GM18858 (cell line): ENCODE data around the gene SLK.

Experiments used
- ATAC-seq: cut with Tn5 transposase; IDR thresholded peaks from one replicate; pipeline ENCODE4 v1.9.1; 2021; ENCODE audit not compliant: unreplicated experiment

The SLK gene

GRCh38 chr10:104031631-104032030 is 64.7 kb downstream of the SLK start:
- ATAC-seq, result no peak

- ATAC-seq, result no peak
Observed at GRCh38 chr10:104032144-104032775, 65.3 kb downstream of the SLK start.

DNA sequence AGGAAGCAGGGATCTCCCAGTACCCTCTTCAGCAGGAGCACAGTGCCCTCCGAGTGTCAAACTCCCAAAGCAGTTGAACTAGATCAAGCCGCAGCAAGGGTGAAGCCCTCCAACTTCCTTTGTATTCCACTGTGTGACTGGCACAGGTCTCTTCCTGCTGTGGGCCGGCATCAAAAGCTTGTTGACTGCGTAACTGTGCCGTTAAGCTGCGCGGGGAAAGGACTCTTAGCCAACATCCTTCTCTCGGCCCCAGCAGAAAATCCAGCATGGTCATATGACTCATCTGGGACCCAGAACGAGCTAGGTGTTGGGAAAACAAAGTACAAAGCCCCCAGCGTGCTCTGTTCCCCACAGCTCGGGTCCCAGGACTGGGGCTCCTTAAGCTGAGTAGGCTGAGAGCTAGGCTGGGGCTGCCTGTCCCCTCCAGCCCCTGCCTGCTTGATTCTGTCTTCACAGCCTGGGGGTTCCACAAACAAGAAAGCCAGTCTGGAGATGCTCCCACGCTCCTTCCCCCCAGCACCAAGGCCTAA is 66.5 kb downstream of the SLK start:
- no peak for ATAC-seq

GRCh38 chr10:104033966-104034365 is 67.0 kb downstream of the SLK start:
- ATAC-seq, result no peak

DNA sequence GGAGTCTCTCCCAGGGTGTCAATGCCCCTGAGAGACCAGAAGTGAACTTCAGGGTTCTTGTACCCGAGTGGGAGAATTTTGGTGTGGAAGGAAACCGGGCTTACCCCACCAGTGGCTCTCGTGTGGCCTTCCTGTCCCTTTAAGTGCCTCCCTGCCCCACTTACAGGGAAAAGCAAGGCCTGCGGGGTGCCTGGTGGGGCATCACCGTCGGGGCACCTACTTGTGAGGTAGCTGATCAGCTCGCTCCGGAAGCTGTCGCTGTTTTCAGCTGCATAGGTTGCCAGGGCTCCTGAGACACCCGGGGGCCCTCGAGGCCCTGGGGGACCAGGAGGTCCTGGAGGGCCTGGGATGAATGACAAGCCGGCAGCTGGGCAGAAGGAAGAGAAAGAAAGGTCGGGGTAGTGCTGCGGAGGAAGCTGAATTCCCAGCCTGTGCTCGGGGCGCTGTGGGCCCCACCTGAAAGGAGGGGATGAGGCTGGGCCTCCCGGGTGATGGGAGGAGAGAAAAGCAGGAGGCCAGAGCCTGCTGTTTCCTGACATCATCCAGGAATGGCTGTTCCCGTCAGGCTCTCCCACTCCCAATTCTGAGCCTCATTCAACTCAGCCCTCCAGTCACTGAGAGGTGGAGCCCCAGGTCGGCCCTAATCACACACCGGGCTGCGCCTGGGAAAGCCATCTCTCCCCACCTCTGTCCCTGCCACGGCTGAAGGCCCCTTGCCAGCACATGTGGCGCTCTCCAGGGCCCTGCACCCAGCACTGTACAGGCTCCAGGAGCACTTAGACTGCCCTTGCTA is 67.7 kb downstream of the SLK start:
- no peak for ATAC-seq

GRCh38 chr10:104035194-104036068 is 68.5 kb downstream of the SLK start:
- ATAC-seq, result no peak

DNA sequence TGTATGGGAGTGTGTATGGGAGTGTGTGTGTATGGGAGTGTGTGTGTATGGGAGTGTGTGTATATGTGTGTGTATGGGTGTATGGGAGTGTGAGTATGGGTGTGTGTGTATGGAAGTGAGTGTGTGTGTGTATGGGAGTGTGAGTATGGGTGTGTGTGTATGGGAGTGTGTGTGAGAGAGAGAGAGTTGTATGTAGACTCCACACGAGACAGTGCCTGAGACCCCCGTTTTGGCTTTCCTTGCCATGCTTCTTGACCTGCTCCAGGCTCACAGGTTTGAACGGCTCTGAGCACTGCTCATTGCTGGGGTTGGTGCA is 69.1 kb downstream of the SLK start:
- no peak for ATAC-seq

GRCh38 chr10:104036518-104037260 is 69.7 kb downstream of the SLK start:
- ATAC-seq, result no peak

DNA sequence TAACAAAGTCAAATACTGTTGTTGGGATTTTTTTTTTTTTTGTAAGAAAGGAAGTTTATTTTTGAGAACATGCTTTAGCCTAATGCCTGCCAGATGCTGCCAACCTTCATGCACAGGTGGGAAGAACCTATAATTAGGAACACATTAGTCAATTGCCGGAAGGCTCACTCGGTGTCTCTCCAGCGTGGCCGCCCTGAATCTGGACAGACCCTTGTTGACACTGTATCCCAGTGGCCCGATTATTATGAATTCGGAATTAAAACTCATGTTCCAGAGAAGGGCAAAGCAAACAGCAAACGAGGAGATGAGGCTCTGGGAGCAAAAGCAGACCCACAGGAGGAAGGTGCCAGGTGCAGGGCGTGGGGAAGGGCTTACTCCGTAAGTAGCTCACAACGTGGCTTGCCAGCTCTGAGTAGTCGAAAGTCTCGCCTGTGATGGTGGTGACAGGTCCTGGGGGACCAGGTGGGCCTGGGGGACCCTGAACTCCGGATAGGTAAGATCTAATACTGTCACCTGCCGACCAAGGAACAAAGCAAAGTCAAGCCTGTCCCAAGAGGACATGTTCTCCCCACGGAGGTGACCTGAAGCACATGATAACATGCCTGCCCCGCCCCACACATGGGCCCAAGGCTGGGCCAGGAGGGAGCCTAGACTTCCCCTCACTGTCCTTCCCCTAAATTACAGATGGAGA is 70.5 kb downstream of the SLK start:
- no peak for ATAC-seq

GRCh38 chr10:104038537-104038936 is 71.6 kb downstream of the SLK start:
- ATAC-seq, result no peak

- ATAC-seq, result no peak
Observed at GRCh38 chr10:104038958-104039752, 72.2 kb downstream of the SLK start.

GRCh38 chr10:104040382-104040781 is 73.4 kb downstream of the SLK start:
- ATAC-seq, result no peak

- ATAC-seq, result no peak
Observed at GRCh38 chr10:104040862-104041789, 74.2 kb downstream of the SLK start.

GRCh38 chr10:104041891-104042535 is 75.1 kb downstream of the SLK start:
- ATAC-seq, result no peak

GRCh38 chr10:104043185-104043830 is 76.4 kb downstream of the SLK start:
- peak; percentile 47 for ATAC-seq

GRCh38 chr10:104043854-104044253 is 76.9 kb downstream of the SLK start:
- ATAC-seq, result no peak
